HFFc6 (cell line): ENCODE data around the gene ZNF528. TPM values are rescaled to one million over a fixed set of nuclear protein-coding genes. Genes with fewer than 3 reads are reported as not detected.

ENCODE experiments used
- DNase-seq: peaks from one replicate; pipeline ENCODE4 v3.0.0-alpha.2; 2018
- H3K27ac Mint-ChIP-seq: 2 replicates; pipeline ENCODE4 v1.8.0; 2020; ENCODE audit warnings: mild to moderate bottlenecking, mixed read lengths
- H3K27me3 Mint-ChIP-seq: 2 replicates; pipeline ENCODE4 v1.8.0; 2021; ENCODE audit warnings: mild to moderate bottlenecking, moderate library complexity, mixed read lengths; ENCODE audit not compliant: insufficient read depth
- H3K36me3 Mint-ChIP-seq: 2 replicates; pipeline ENCODE4 v1.8.0; 2021; ENCODE audit warnings: low read depth, mixed read lengths
- H3K4me1 Mint-ChIP-seq: 2 replicates; pipeline ENCODE4 v1.8.0; 2020; ENCODE audit warnings: low read depth, mixed read lengths
- H3K4me3 Mint-ChIP-seq: 2 replicates; pipeline ENCODE4 v1.8.0; 2020; ENCODE audit warnings: mild to moderate bottlenecking, moderate library complexity, mixed read lengths
- H3K9me3 Mint-ChIP-seq: 2 replicates; pipeline ENCODE4 v1.8.0; 2020; ENCODE audit warnings: mild to moderate bottlenecking, mixed read lengths
- CTCF ChIP-seq: fragments of 200-600 bp; sonication (generic); IDR thresholded peaks from 2 replicates; pipeline ENCODE4 v1.5.0; 2021; ENCODE audit warnings: antibody characterized with exemption, mild to moderate bottlenecking
- long read RNA-seq: library from polyadenylated mRNA; unstranded; transcript quantifications from one replicate; pipeline ENCODE4 v2.0.0, GENCODE V29; 2019
- total RNA-seq, 6 experiments: library from RNA; stranded (reverse); fragmentation: NEBNext Ultra II Directional; extraction: Animal tissue kit (Norgen Biotek cat#: 25700); gene quantifications; 2 replicates in 1 of 6; 3 replicates in 5 of 6; pipeline ENCODE4 v1.2.3, GENCODE V29; 2021

Gene ZNF528
- 10 to 100 TPM in 5 of 6 experiments, 1 to 10 TPM in 1; 9.7 to 21.2 (median 17.5) TPM for total RNA-seq
- long read RNA-seq, full-length matches to known transcripts, result 4 of 5 reads
- long read RNA-seq, partial matches to known transcripts, result 0 of 5 reads
- long read RNA-seq, other reads (novel, unspliced or antisense), result 1 of 5 reads

DNA sequence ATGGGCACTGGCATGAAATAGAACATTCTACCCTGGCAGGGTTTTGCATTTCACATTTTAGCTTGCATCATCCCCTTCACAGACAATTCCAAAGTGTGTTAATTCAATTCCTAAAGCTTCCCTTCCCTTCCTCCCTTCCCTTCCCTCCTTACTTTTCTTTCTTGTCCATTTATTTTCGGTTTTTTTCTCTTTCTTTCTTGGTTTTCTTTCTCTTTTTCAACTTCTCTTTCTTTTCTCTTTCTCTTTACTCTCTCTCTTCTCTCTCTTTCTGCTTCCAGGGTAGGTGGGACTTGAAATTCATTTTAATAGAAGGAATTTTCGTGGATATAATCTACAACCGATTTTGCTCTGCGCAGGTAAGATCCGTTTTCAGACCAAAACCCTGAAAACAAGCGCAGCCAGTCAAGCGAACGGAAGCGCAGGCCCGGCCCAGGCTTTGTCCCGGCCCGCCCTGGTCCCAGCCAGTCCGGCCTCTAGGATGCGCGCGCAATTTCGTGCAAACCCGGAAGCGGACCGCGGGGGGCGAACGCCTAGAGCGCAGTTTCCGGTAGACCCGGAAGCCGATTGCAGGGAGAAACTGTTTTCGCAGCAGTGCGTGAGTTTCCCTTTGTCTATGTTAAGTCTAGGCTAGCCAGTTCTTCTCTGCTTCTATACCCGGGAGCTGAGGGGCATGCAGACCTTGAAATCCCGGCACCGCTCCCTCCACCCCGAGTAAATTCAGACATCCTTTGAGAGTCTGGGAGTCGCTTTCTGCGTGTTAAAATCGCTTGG is at the start of gene ZNF528:
Gene ZNF528 (plus strand): TSS at position 540 of the 771 bp plus-strand sequence. CDS start 4,165 bp downstream, outside the sequence.
- peaks cover 20% of the 10 kb centered on the region for H3K4me1 Mint-ChIP-seq
- no peaks in the 10 kb centered on the region; the same call in 1 of the 2 replicates for H3K27me3 Mint-ChIP-seq
- no peak for TF ChIP-seq CTCF
- peak within 1 kb of the TSS; percentile 94 for H3K4me3 Mint-ChIP-seq
- H3K9me3 Mint-ChIP-seq, result peaks cover 66% of the 10 kb centered on the region
- peak; percentile 86 for DNase-seq
- peak within 1 kb of the TSS; percentile 94 for H3K27ac Mint-ChIP-seq
- H3K36me3 Mint-ChIP-seq, result peaks cover 85% of the 10 kb centered on the region

DNA sequence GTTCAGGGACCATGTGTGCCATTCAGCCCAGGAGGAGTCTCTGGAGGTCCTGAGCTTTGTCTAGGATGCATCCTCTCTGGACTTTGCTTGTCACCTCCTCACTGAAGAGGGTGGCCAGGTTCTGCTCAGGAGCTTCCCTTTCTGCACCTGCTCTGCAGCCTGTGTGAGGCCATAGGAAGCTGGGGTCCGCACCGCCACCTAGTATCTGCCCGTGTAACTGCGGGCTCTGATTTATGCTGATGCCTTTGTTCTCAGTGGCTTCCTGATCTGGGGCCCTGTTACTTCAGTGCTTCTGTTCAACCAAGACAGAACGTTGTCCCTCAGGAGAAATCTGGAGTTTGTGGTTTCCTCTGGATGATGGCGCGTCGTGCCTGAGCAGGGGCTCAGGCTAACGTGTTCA is 46.1 kb upstream of the ZNF528 start:
- no peak overlapping the region for H3K4me3 Mint-ChIP-seq
- DNase-seq, result no peak
- H3K27ac Mint-ChIP-seq, result no peak overlapping the region
- TF ChIP-seq CTCF, result no peak
- H3K9me3 Mint-ChIP-seq, result peaks cover 62% of the 10 kb centered on the region
- no peaks in the 10 kb centered on the region for H3K4me1 Mint-ChIP-seq
- no peaks in the 10 kb centered on the region; the same call in 1 of the 2 replicates for H3K27me3 Mint-ChIP-seq
- H3K36me3 Mint-ChIP-seq, result peaks cover 16% of the 10 kb centered on the region

DNA sequence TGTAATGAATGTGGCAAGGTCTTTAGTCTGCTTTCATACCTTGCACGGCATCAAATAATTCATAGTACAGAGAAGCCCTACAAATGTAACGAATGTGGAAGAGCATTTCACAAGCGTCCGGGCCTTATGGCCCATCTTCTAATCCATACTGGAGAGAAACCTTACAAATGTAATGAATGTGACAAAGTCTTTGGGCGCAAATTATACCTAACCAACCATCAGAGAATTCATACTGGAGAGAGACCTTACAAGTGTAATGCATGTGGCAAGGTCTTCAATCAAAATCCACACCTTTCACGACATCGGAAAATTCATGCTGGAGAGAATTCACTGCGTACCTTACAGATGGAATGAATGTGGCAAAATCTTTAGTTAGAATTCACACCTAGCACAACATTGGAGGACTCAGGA is 31.2 kb upstream of the ZNF528 start:
- Mint-ChIP-seq H3K27ac (no peak overlapping the region), H3K4me3 (no peak overlapping the region), H3K9me3 (peaks cover 81% of the 10 kb centered on the region), H3K4me1 (no peaks in the 10 kb centered on the region; the same call in 1 of the 2 replicates), H3K36me3 (peaks cover 34% of the 10 kb centered on the region), H3K27me3 (no peaks in the 10 kb centered on the region; the same call in 1 of the 2 replicates)
- no peak for DNase-seq
- no peak for TF ChIP-seq CTCF

DNA sequence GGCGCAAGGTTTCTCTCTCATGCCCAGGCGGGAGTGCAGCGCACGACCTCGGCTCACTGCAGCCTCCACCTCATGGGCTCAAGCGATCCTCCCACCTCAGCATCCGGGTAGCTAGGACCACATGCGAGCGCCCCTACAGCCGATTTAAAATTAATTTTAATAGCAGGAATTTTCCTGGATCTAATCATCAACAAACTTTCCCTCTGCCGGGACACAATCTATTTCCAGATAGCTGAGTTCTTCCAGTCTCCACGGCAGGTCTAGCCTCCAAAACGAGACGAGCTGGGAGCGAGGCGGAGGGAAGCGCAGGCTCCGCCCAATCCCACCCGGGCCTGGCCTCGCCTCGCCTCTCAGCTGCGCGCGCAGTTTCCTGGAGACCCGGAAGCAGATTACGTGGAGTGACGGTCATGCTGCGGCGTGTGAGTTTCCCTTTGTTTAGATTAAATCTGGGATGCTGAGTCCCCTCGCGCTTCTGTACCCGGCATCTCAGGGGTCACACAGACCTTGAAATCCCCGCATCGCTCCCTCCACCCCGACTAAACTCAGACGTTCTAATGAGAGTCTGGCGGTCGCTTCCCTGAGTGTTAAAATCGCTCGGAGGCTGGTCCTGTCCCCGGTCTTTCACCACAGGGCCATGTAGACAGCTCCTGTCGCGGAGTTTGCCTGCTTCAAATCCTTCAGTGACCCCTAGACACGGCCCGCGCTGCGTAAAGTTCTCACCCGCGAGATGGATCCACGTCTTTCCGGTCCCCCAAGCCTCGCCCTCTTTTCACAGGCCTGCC is 27.9 kb upstream of the ZNF528 start, which contains the start of gene ZNF880:
Gene ZNF880 (plus strand): TSS at position 365 of the 782 bp plus-strand sequence. CDS start 43 bp downstream, at position 408.
- DNase-seq, result peak; percentile 46
- H3K27me3 Mint-ChIP-seq, result no peaks in the 10 kb centered on the region; the same call in 1 of the 2 replicates
- peaks cover 56% of the 10 kb centered on the region for H3K36me3 Mint-ChIP-seq
- TF ChIP-seq CTCF, result no peak; the same call in 1 of the 2 replicates
- peak within 1 kb of the TSS; percentile 96 for H3K27ac Mint-ChIP-seq
- peaks cover 81% of the 10 kb centered on the region for H3K9me3 Mint-ChIP-seq
- H3K4me3 Mint-ChIP-seq, result peak within 1 kb of the TSS; percentile 92
- H3K4me1 Mint-ChIP-seq, result no peaks in the 10 kb centered on the region; the same call in 1 of the 2 replicates

GRCh38 chr19:52370341-52370710 is 27.3 kb upstream of the ZNF528 start:
- Mint-ChIP-seq H3K9me3 (peaks cover 79% of the 10 kb centered on the region), H3K27ac (peak overlapping the region; percentile 96), H3K4me3 (peak overlapping the region; percentile 92), H3K4me1 (no peaks in the 10 kb centered on the region; the same call in 1 of the 2 replicates), H3K27me3 (no peaks in the 10 kb centered on the region; the same call in 1 of the 2 replicates), H3K36me3 (peaks cover 59% of the 10 kb centered on the region)
- TF ChIP-seq CTCF, result no peak
- DNase-seq, result no peak
